Esophagus (tissue), 2 donors: ENCODE results near the gene NDEL1. TPM values are rescaled to one million over a fixed set of nuclear protein-coding genes. Genes with fewer than 3 reads are reported as not detected.
"Not testable (repeated sequence)": the region's sequence is repeated elsewhere in the genome, so short reads cannot be mapped to it uniquely, and the experiment has no call there.

Experiments used
- H3K27ac ChIP-seq, 2 donors: one replicate each; pipeline ENCODE4 v1.5.1; 2013; ENCODE audit warnings: low read depth in 2 of 2, mild to moderate bottlenecking in 2 of 2, inconsistent platforms in 1 of 2, low read length in 1 of 2, moderate library complexity in 1 of 2
- H3K27me3 ChIP-seq, 2 donors: one replicate each; pipeline ENCODE4 v1.6.1; 2013; ENCODE audit warnings: low read length in 2 of 2, control low read depth in 1 of 2, mild to moderate bottlenecking in 1 of 2; ENCODE audit not compliant: insufficient read depth in 2 of 2, control insufficient read depth in 1 of 2
- H3K36me3 ChIP-seq, 2 donors: one replicate each; pipeline ENCODE4 v1.6.1; 2013; ENCODE audit warnings: low read length in 1 of 2; ENCODE audit not compliant: control insufficient read depth in 2 of 2, insufficient read depth in 2 of 2
- H3K4me1 ChIP-seq, 2 donors: one replicate each; pipeline ENCODE4 v1.6.1; 2013; ENCODE audit warnings: low read length in 1 of 2; ENCODE audit not compliant: control insufficient read depth in 2 of 2, insufficient read depth in 2 of 2
- H3K4me3 ChIP-seq, 2 donors: one replicate each; pipeline ENCODE4 v1.5.1; 2013; ENCODE audit warnings: low read length in 2 of 2, mild to moderate bottlenecking in 2 of 2, low read depth in 1 of 2, moderate library complexity in 1 of 2
- H3K9me3 ChIP-seq, 2 donors: one replicate each; pipeline ENCODE4 v1.6.1; 2013; ENCODE audit warnings: mild to moderate bottlenecking in 2 of 2, low read depth in 1 of 2, low read length in 1 of 2, moderate library complexity in 1 of 2; ENCODE audit not compliant: control insufficient read depth in 2 of 2, insufficient read depth in 1 of 2
- WGBS, 2 donors: extraction: QIAGEN DNeasy Blood & Tissue Kit; methylation state at CpG; one replicate each; pipeline ENCODE4 v1.1.7; 2013; 5-methylcytosine and 5-hydroxymethylcytosine counted together
- polyA plus RNA-seq, 2 donors: library from polyadenylated mRNA; stranded (reverse); fragments of 200-250 nt; gene quantifications; one replicate each; pipeline ENCODE4 v1.2.3, GENCODE V29; 2013
- donor health status: healthy with polysubstance abuse.
- donor health status: Bipolar disorder and iron deficiency.

NDEL1 gene
- 10 to 100 TPM; 34.7 to 46.5 TPM for polyA plus RNA-seq

GRCh38 chr17:8435245-8436168, at the start of gene NDEL1:
Gene NDEL1, plus strand, starts transcription at chr17:8435884. Its CDS starts 8,388 bp downstream, at chr17:8444272.
- peak within 1 kb of the TSS; percentile 74 to 79 for H3K4me3 ChIP-seq
- H3K36me3 ChIP-seq, result no peaks in the 10 kb centered on the region
- peak within 1 kb of the TSS; percentile 99 for H3K27ac ChIP-seq
- no peaks in the 10 kb centered on the region for H3K27me3 ChIP-seq
- no peaks in the 10 kb centered on the region for H3K4me1 ChIP-seq
- 2 to 3% methylated on average over 47 to 68 of the region's 68 CpGs for WGBS, 2 donors
- no peaks in the 10 kb centered on the region for H3K9me3 ChIP-seq

- Histone ChIP-seq H3K9me3 (no peaks in the 10 kb centered on the region), H3K36me3 (no peaks in the 10 kb centered on the region), H3K4me3 (no peak overlapping the region), H3K27me3 (no peaks in the 10 kb centered on the region), H3K27ac (peak overlapping the region in 1 of 2 donors; percentile 46), H3K4me1 (peaks cover 0 to 3% of the 10 kb centered on the region in 2 donors)
- WGBS, 2 donors, result 75% methylated on average over 6 of the region's 6 CpGs
These were observed 48.8 kb upstream of the NDEL1 start for GRCh38 chr17:8386841-8387240.

GRCh38 chr17:8387914-8388651, 47.6 kb upstream of the NDEL1 start:
- 76 to 81% methylated on average over 7 of the region's 7 CpGs for WGBS, 2 donors

GRCh38 chr17:8391711-8392110, 44.0 kb upstream of the NDEL1 start:
- Histone ChIP-seq H3K27me3 (no peaks in the 10 kb centered on the region), H3K4me3 (peak overlapping the region; percentile 9 to 19), H3K27ac (peak overlapping the region; percentile 74 to 82), H3K36me3 (no peaks in the 10 kb centered on the region), H3K4me1 (peaks cover 0 to 8% of the 10 kb centered on the region in 2 donors), H3K9me3 (no peaks in the 10 kb centered on the region)
- 29 to 34% methylated on average over 8 to 9 of the region's 9 CpGs for WGBS, 2 donors

More at GRCh38 chr17:8387914-8388651, 47.6 kb upstream of the NDEL1 start:
- Histone ChIP-seq H3K27ac (peak overlapping the region; percentile 34 to 78), H3K4me3 (no peak overlapping the region), H3K4me1 (peaks cover 0 to 4% of the 10 kb centered on the region in 2 donors), H3K36me3 (no peaks in the 10 kb centered on the region), H3K9me3 (no peaks in the 10 kb centered on the region), H3K27me3 (no peaks in the 10 kb centered on the region)

- no peaks in the 10 kb centered on the region for H3K36me3 ChIP-seq
- H3K4me1 ChIP-seq, result peaks cover 0 to 8% of the 10 kb centered on the region in 2 donors
- H3K4me3 ChIP-seq, result peak overlapping the region; percentile 9 to 19
- no peaks in the 10 kb centered on the region for H3K27me3 ChIP-seq
- H3K27ac ChIP-seq, result peak overlapping the region; percentile 74 to 82
- WGBS, 2 donors, result 65% methylated on average over 18 of the region's 18 CpGs
- no peaks in the 10 kb centered on the region for H3K9me3 ChIP-seq
These were observed 43.4 kb upstream of the NDEL1 start for GRCh38 chr17:8392274-8392673.

- WGBS, 2 donors, result 85 to 86% methylated on average over 41 to 46 of the region's 46 CpGs
- Histone ChIP-seq H3K27ac (peak overlapping the region; percentile 74 to 88), H3K4me3 (peak overlapping the region; percentile 9 to 28), H3K4me1 (peaks cover 0 to 8% of the 10 kb centered on the region in 2 donors), H3K9me3 (no peaks in the 10 kb centered on the region), H3K27me3 (no peaks in the 10 kb centered on the region), H3K36me3 (no peaks in the 10 kb centered on the region)
These were observed 42.8 kb upstream of the NDEL1 start for GRCh38 chr17:8392674-8393469.

GRCh38 chr17:8393470-8394231, 42.0 kb upstream of the NDEL1 start:
- Histone ChIP-seq H3K27me3 (no peaks in the 10 kb centered on the region), H3K36me3 (no peaks in the 10 kb centered on the region), H3K4me1 (peaks cover 0 to 8% of the 10 kb centered on the region in 2 donors), H3K9me3 (no peaks in the 10 kb centered on the region), H3K27ac (peak overlapping the region; percentile 62 to 88), H3K4me3 (no peak overlapping the region)
- 56 to 57% methylated on average over 8 of the region's 8 CpGs for WGBS, 2 donors

GRCh38 chr17:8394497-8394896, 41.2 kb upstream of the NDEL1 start:
- WGBS, 2 donors, result 89 to 90% methylated on average over 9 of the region's 9 CpGs
- H3K27ac ChIP-seq, H3K27me3 ChIP-seq, H3K4me1 ChIP-seq, H3K36me3 ChIP-seq, H3K9me3 ChIP-seq: not testable (repeated sequence)
- peak overlapping the region in 1 of 2 donors; percentile 30 for H3K4me3 ChIP-seq
